ENCODE measurements around the gene COPZ1.

COPZ1 gene

GRCh38 chr12:54398995-54399793 lies 74.3 kb downstream of the COPZ1 start:
- no peak for DNase-seq

- no peak for DNase-seq
These were observed 76.2 kb downstream of the COPZ1 start for GRCh38 chr12:54401119-54401518.

Measured in DMS79 (cell line).